Tibial artery (tissue), 4 donors: ENCODE measurements around the gene ZNF496.

Source experiments
- DNase-seq, 2 donors: peaks; one replicate each; pipeline ENCODE4 v3.0.0-alpha.2; 2019
- H3K27ac ChIP-seq, 2 donors: fragments of 200-600 bp; sonication (generic) in 1 of 2; 1 replicate in 1 of 2; 2 replicates in 1 of 2; pipeline ENCODE4 v1.5.1; 2018 to 2019; ENCODE audit warnings: mild to moderate bottlenecking in 1 of 2
- H3K27me3 ChIP-seq, 2 donors: fragments of 200-600 bp; sonication (generic) in 1 of 2; one replicate each; pipeline versions ENCODE4 v1.5.1 to v1.6.0; 2016 to 2019
- H3K36me3 ChIP-seq, 3 donors: fragments of 200-600 bp; sonication (generic) in 2 of 3; one replicate each; pipeline ENCODE4 v1.5.1; 2016 to 2019; ENCODE audit warnings: mild to moderate bottlenecking in 2 of 3
- H3K4me1 ChIP-seq, 4 donors: fragments of 200-600 bp; sonication (generic) in 2 of 4; 1 replicate in 3 of 4; 2 replicates in 1 of 4; pipeline ENCODE4 v1.5.1; 2016 to 2019
- H3K4me3 ChIP-seq, 2 donors: fragments of 200-600 bp; sonication (generic) in 1 of 2; 1 replicate in 1 of 2; 2 replicates in 1 of 2; pipeline ENCODE4 v1.5.1; 2018 to 2019; ENCODE audit warnings: mild to moderate bottlenecking in 2 of 2
- H3K9me3 ChIP-seq, 3 donors: fragments of 200-600 bp; sonication (generic) in 1 of 3; one replicate each; pipeline ENCODE4 v1.5.1; 2016 to 2019
- CTCF ChIP-seq, 2 experiments: fragments of 200-600 bp in 1 of 2; fragments of 450-650 bp in 1 of 2; IDR thresholded peaks; one replicate each; pipeline ENCODE4 v1.5.1; 2017 to 2019; ENCODE audit warnings: antibody characterized with exemption in 2 of 2, mild to moderate bottlenecking in 1 of 2, moderate library complexity in 1 of 2
- intact Hi-C: fragments of 100-400 bp; cut with DNase I; formaldehyde crosslinking; loops from one replicate; pipeline ENCODE4 v1.15.0; 2023; ENCODE audit warnings: low total_unique reads

Gene ZNF496

DNA sequence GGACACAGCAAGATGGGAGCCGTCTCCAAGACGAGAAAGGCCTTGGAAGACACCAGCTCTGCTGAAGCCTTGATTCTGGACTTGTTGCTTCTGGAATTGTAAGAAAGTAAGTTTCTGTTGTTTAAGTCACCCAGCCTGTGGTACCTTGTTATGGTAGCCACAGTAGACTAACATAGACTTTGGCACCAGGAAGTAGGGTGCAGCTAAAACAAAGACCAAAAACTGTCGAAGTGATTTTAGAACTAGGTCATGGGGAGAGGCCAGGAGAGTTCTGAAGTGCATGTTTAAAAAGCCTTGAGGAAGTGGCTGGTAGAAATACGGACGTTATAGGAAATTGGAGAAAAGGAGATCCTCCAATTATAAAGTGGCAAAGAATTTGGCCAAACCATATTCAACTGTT lies 28.5 kb downstream of the ZNF496 start:
- DNase-seq: no peak
- no peak for TF ChIP-seq CTCF (IDR thresholded peaks at IDR 0.05)
- peaks cover 56 to 96% (median 66%) of the 10 kb centered on the region in 3 donors for H3K36me3 ChIP-seq
- H3K27ac ChIP-seq: no peak overlapping the region
- no peaks in the 10 kb centered on the region for H3K27me3 ChIP-seq
- intact Hi-C loops: no loop called here
- H3K4me3 ChIP-seq: no peak overlapping the region
- no peaks in the 10 kb centered on the region for H3K4me1 ChIP-seq
- no peaks in the 10 kb centered on the region for H3K9me3 ChIP-seq

- H3K36me3 ChIP-seq: peaks cover 40 to 75% (median 53%) of the 10 kb centered on the region in 3 donors
These were observed 30.5 kb downstream of the ZNF496 start for GRCh38 chr1:247301176-247301540.

DNA sequence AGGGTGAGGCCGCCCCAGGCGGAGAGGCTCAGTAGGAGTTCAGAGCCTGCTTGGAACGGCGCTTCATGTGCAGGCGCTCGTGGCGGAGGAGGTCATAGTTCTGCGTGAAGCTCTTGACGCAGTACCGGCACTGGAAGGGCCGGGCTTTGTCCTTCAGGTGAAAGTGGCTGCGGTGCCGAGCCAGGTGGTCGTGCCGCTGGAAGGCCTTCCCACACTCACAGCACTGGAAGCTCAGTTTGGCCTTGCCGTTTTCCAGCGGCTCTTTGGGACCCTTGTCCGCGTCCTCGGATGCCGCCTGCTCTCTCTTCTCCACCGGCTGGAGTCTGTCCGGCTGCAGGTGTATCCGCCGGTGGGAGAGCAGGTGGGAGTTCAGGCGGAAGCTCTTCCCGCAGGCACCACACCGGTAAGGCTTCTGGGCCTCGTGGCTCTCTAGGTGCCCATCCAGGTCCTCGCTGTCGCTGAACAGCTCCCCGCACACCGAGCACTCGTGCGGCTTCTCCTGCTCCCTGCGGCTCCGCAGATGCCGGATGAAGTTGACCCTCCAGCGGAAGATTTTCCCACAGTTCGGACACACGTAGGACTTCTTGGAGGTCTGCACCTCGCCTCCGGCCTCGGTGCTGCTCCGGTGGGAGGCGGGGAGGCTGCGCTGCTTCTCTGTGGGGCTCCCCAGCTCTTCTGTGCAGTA lies 31.0 kb downstream of the ZNF496 start:
- no peaks in the 10 kb centered on the region for H3K27me3 ChIP-seq
- DNase-seq: peak in 1 of 2 donors; percentile 45
- no peaks in the 10 kb centered on the region for H3K4me1 ChIP-seq
- no peaks in the 10 kb centered on the region for H3K9me3 ChIP-seq
- intact Hi-C loops: no loop called here
- H3K4me3 ChIP-seq: no peak overlapping the region
- peaks cover 40 to 71% (median 53%) of the 10 kb centered on the region in 3 donors for H3K36me3 ChIP-seq
- no peak overlapping the region for H3K27ac ChIP-seq
- no peak for TF ChIP-seq CTCF (IDR thresholded peaks at IDR 0.05)

More at GRCh38 chr1:247301176-247301540, 30.5 kb downstream of the ZNF496 start:
- Histone ChIP-seq H3K4me1 (no peaks in the 10 kb centered on the region), H3K4me3 (no peak overlapping the region), H3K27me3 (no peaks in the 10 kb centered on the region), H3K27ac (no peak overlapping the region), H3K9me3 (no peaks in the 10 kb centered on the region)
- intact Hi-C loops: no loop called here
- no peak for TF ChIP-seq CTCF (IDR thresholded peaks at IDR 0.05)
- DNase-seq: no peak

GRCh38 chr1:247299723-247300381 lies 31.8 kb downstream of the ZNF496 start:
- no peak for TF ChIP-seq CTCF (IDR thresholded peaks at IDR 0.05)
- peaks cover 35 to 63% (median 47%) of the 10 kb centered on the region in 3 donors for H3K36me3 ChIP-seq
- no peaks in the 10 kb centered on the region for H3K4me1 ChIP-seq
- no peaks in the 10 kb centered on the region for H3K27me3 ChIP-seq
- H3K9me3 ChIP-seq: no peaks in the 10 kb centered on the region
- H3K27ac ChIP-seq: no peak overlapping the region
- peak in 1 of 2 donors; percentile 25 for DNase-seq
- no peak overlapping the region for H3K4me3 ChIP-seq
- intact Hi-C loops: no loop called here

DNA sequence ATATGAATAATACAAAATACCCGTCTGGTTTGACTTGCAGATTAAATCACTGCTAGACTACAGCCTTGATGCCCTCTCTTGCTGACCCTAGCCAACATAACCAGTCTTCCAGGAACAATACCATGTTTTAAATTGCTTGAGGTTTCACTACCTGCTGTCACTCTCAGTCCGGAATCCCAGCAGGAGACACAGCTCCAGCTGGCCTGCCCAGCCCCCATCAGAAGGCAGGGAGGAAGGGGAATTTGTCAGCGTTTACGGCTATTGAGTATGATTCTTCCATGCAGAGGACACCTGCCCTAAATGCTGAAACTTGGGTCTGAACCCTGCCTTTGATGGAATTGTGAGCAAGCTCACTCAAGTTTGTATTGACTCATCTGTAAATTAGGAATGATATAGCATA lies 33.0 kb downstream of the ZNF496 start:
- peak in 1 of 2 donors; percentile 4 for DNase-seq
- no peak overlapping the region for H3K4me3 ChIP-seq
- H3K27ac ChIP-seq: no peak overlapping the region
- no peaks in the 10 kb centered on the region for H3K27me3 ChIP-seq
- intact Hi-C loops: no loop called here
- H3K9me3 ChIP-seq: no peaks in the 10 kb centered on the region
- TF ChIP-seq CTCF (IDR thresholded peaks at IDR 0.05): no peak
- peaks cover 27 to 52% (median 36%) of the 10 kb centered on the region in 3 donors for H3K36me3 ChIP-seq
- H3K4me1 ChIP-seq: no peaks in the 10 kb centered on the region
